SK-N-SH (cell line): ENCODE results near the gene MEX3A. TPM values are rescaled to one million over a fixed set of nuclear protein-coding genes. Genes with fewer than 3 reads are reported as not detected.

Experiments used
- CTCF ChIA-PET: fragments of 300-600, 350-600 bp; formaldehyde crosslinking; extraction: SDS; loops from one replicate; lab custom pipeline; 2021; lab: Yijun Ruan, JAX
- POLR2A ChIA-PET: fragments of 350-600 bp; sonication (Branson Sonifier 250); formaldehyde crosslinking; extraction: SDS; loops from one replicate; lab custom pipeline; 2020; ENCODE audit warnings: antibody characterized with exemption, inconsistent platforms; lab: Yijun Ruan, JAX
- DNase-seq: peaks from one replicate; pipeline ENCODE4 v3.0.0; 2012
- H2AFZ ChIP-seq: fragments of 200-600 bp; sonication (generic); 2 replicates; pipeline ENCODE4 v1.8.1; 2016; ENCODE audit warnings: antibody characterized with exemption, mild to moderate bottlenecking, low read depth
- H3F3A ChIP-seq: fragments of 200-600 bp; sonication (generic); replicated peaks from 2 replicates; pipeline ENCODE3; 2016; ENCODE audit warnings: antibody characterized with exemption, mild to moderate bottlenecking; ENCODE audit not compliant: insufficient read depth
- H3K27ac ChIP-seq, 2 experiments: fragments of 200-500 bp in 1 of 2; fragments of 200-600 bp in 1 of 2; sonication (Bioruptor generic) in 1 of 2; sonication (generic), shearing (Covaris generic) in 1 of 2; 2 replicates each; pipeline versions ENCODE4 v1.5.1 to v1.6.1; 2014 to 2016; ENCODE audit warnings: low read depth in 2 of 2, inconsistent platforms in 1 of 2, low read length in 1 of 2, mild to moderate bottlenecking in 1 of 2, mixed read lengths in 1 of 2
- H3K27me3 ChIP-seq: fragments of 200-600 bp; sonication (generic), shearing (Covaris generic); 2 replicates; pipeline ENCODE4 v1.6.1; 2016; ENCODE audit warnings: mixed run types; ENCODE audit not compliant: insufficient read depth
- H3K36me3 ChIP-seq, 2 experiments: fragments of 200-500 bp in 1 of 2; fragments of 200-600 bp in 1 of 2; sonication (Bioruptor generic) in 1 of 2; sonication (generic) in 1 of 2; replicated peaks in 1 of 2; 2 replicates each; pipeline versions ENCODE3 to v1.5.1; 2014 to 2016; ENCODE audit warnings: low read length in 1 of 2, mild to moderate bottlenecking in 1 of 2; ENCODE audit not compliant: insufficient read depth in 2 of 2, control insufficient read depth in 1 of 2
- H3K4me1 ChIP-seq, 2 experiments: fragments of 200-500 bp in 1 of 2; fragments of 200-600 bp in 1 of 2; sonication (Bioruptor generic) in 1 of 2; sonication (generic), shearing (Covaris generic) in 1 of 2; 2 replicates each; pipeline versions ENCODE4 v1.5.1 to v1.6.1; 2014 to 2016; ENCODE audit warnings: low read depth in 1 of 2, low read length in 1 of 2, mixed run types in 1 of 2; ENCODE audit not compliant: insufficient read depth in 2 of 2, control insufficient read depth in 1 of 2
- H3K4me2 ChIP-seq: fragments of 200-600 bp; sonication (generic), shearing (Covaris generic); 2 replicates; pipeline ENCODE4 v1.6.1; 2017; ENCODE audit warnings: mixed run types
- H3K4me3 ChIP-seq, 2 experiments: fragments of 200-500 bp in 1 of 2; fragments of 200-600 bp in 1 of 2; sonication (Bioruptor generic) in 1 of 2; sonication (generic), shearing (Covaris generic) in 1 of 2; 2 replicates each; pipeline versions ENCODE4 v1.5.1 to v1.8.1; 2014 to 2016; ENCODE audit warnings: low read depth in 2 of 2, inconsistent platforms in 1 of 2, low read length in 1 of 2, mild to moderate bottlenecking in 1 of 2, mixed read lengths in 1 of 2, moderate library complexity in 1 of 2
- H3K79me2 ChIP-seq: fragments of 200-600 bp; sonication (generic); 2 replicates; pipeline ENCODE4 v1.8.1; 2017; ENCODE audit warnings: mild to moderate bottlenecking; ENCODE audit not compliant: insufficient read depth
- H3K9ac ChIP-seq: fragments of 200-600 bp; sonication (generic); 2 replicates; pipeline ENCODE4 v1.6.1; 2017; ENCODE audit warnings: mixed run types
- H3K9me2 ChIP-seq: fragments of 200-600 bp; sonication (generic); 2 replicates; pipeline ENCODE4 v1.6.1; 2017; ENCODE audit warnings: mixed run types
- H3K9me3 ChIP-seq: fragments of 200-600 bp; sonication (generic); 2 replicates; pipeline ENCODE4 v1.6.1; 2017; ENCODE audit warnings: mixed run types, mild to moderate bottlenecking, moderate library complexity
- H4K20me1 ChIP-seq: fragments of 200-600 bp; sonication (generic); 2 replicates; pipeline ENCODE4 v1.6.1; 2017; ENCODE audit warnings: mild to moderate bottlenecking, mixed run types; ENCODE audit not compliant: insufficient read depth
- CHD2 ChIP-seq: fragments of 150-350 bp; IDR thresholded peaks from 2 replicates; pipeline ENCODE4 v1.6.1; 2018; ENCODE audit warnings: low read length; ENCODE audit not compliant: partially characterized antibody
- CTCF ChIP-seq: fragments of 200-600 bp; sonication (generic); IDR thresholded peaks from 2 replicates; pipeline ENCODE4 v1.6.1; 2017; ENCODE audit warnings: antibody characterized with exemption, mild to moderate bottlenecking, moderate library complexity
- ELF1 ChIP-seq: IDR thresholded peaks from 2 replicates; pipeline ENCODE4 v1.4.0; 2012
- EZH2phosphoT487 ChIP-seq: fragments of 200-600 bp; sonication (generic); IDR thresholded peaks from 2 replicates; pipeline ENCODE4 v1.6.1; 2017; ENCODE audit warnings: low read depth, mixed run types, mild to moderate bottlenecking, antibody characterized with exemption, moderate library complexity, borderline replicate concordance
- IRF3 ChIP-seq: fragments of 150-350 bp; IDR thresholded peaks from 2 replicates; pipeline ENCODE4 v1.6.1; 2016; ENCODE audit warnings: mild to moderate bottlenecking, low read depth, low read length
- MXI1 ChIP-seq: IDR thresholded peaks from 2 replicates; pipeline ENCODE4 v1.6.1; 2012; ENCODE audit warnings: mild to moderate bottlenecking, low read depth, low read length, improper control_type of control experiment
- RCOR1 ChIP-seq: fragments of 150-350 bp; IDR thresholded peaks from 2 replicates; pipeline ENCODE4 v1.6.1; 2017; ENCODE audit warnings: antibody characterized with exemption, low read length
- REST ChIP-seq: IDR thresholded peaks from 2 replicates; pipeline ENCODE4 v1.6.1; 2012; ENCODE audit warnings: mild to moderate bottlenecking, low read depth, low read length, moderate library complexity
- SMC3 ChIP-seq: IDR thresholded peaks from 2 replicates; pipeline ENCODE4 v1.6.1; 2012; ENCODE audit warnings: low read depth, low read length, improper control_type of control experiment
- TCF12 ChIP-seq: IDR thresholded peaks from 2 replicates; pipeline ENCODE4 v1.4.0; 2012
- USF1 ChIP-seq: IDR thresholded peaks from 2 replicates; pipeline ENCODE4 v1.4.0; 2012; ENCODE audit warnings: low read depth, borderline replicate concordance
- USF2 ChIP-seq: fragments of 150-350 bp; IDR thresholded peaks from 2 replicates; pipeline ENCODE4 v1.6.1; 2017; ENCODE audit warnings: antibody characterized with exemption, low read length, low read depth, borderline replicate concordance
- WGBS: methylation state at CpG from one replicate; pipeline ENCODE4 v1.1.6; 2017; ENCODE audit warnings: low lambda C conversion rate; 5-methylcytosine and 5-hydroxymethylcytosine counted together
- polyA plus RNA-seq, 3 experiments: library from polyadenylated mRNA; depleted of rRNA; stranded (reverse); fragments of >200 nt; gene quantifications; 2 replicates each; pipeline ENCODE4 v1.2.3, GENCODE V29; 2012

Gene MEX3A
- polyA plus RNA-seq, 1 of the 3 experiments (the other 2 are of a cell fraction), result 16.2 TPM

- TF ChIP-seq TCF12, result peak; percentile 73
- 0 out of 2 replicates have a peak, but pooled peaks have one; percentile 6 for TF ChIP-seq SMC3
- peak; percentile 33 for TF ChIP-seq CHD2
- no peak for TF ChIP-seq ELF1
- TF ChIP-seq MXI1, result no peak
- 0 out of 2 replicates have a peak, but pooled peaks have one; percentile 22 for TF ChIP-seq RCOR1
- TF ChIP-seq, all 33 proteins: peak for 4
- H4K20me1 ChIP-seq, result peaks cover 38% of the 10 kb centered on the region
- H2AFZ ChIP-seq, result no peak overlapping the region
- H3K27ac ChIP-seq, result peak overlapping the region; percentile 93 to 100
- peaks cover 47% of the 10 kb centered on the region for H3K79me2 ChIP-seq
- no peaks in the 10 kb centered on the region for H3K27me3 ChIP-seq
- H3K4me1 ChIP-seq, result peaks cover 19 to 38% of the 10 kb centered on the region in 2 experiments; a peak in 3 of 4 replicates
- H3K9ac ChIP-seq, result peak overlapping the region; percentile 100
- H3K36me3 ChIP-seq, result peaks cover 0 to 26% of the 10 kb centered on the region in 2 experiments
- H3F3A ChIP-seq, result peaks cover 42% of the 10 kb centered on the region
- POLR2A ChIA-PET, result interaction anchor here (0.9 to 2.3 kb wide), 7 partner anchors 9 to 793 kb away, joined by 3 to 8 read pairs (median 5); partner anchors contain the start of genes MEX3A and RUSC1
- CTCF ChIA-PET, result interaction anchor here (0.9 to 40.5 kb wide), 5 partner anchors 10 to 112 kb away, joined by 4 to 1559 read pairs (median 11); partner anchors contain the start of gene MEX3A
- no peaks in the 10 kb centered on the region for H3K9me3 ChIP-seq
- DNase-seq, result peak; percentile 50
- H3K4me3 ChIP-seq, result peak overlapping the region; percentile 74 to 94; a peak in 3 of 4 replicates
- H3K4me2 ChIP-seq, result peak overlapping the region; percentile 95
- 27% methylated on average over 4 of the region's 4 CpGs for WGBS
- no peaks in the 10 kb centered on the region for H3K9me2 ChIP-seq
Measured at GRCh38 chr1:156113282-156113950, 31.2 kb upstream of the MEX3A start.

GRCh38 chr1:156112276-156113137 is 30.2 kb upstream of the MEX3A start:
- WGBS, result 70% methylated on average over 8 of the region's 10 CpGs
- H3K79me2 ChIP-seq, result peaks cover 40% of the 10 kb centered on the region
- no peak for TF ChIP-seq ELF1
- no peak for TF ChIP-seq IRF3
- TF ChIP-seq REST, result no peak
- no peak for TF ChIP-seq EZH2phosphoT487
- TF ChIP-seq USF1, result no peak
- TF ChIP-seq RCOR1, result no peak
- TF ChIP-seq USF2, result no peak
- no peak for TF ChIP-seq CTCF
- no peak for TF ChIP-seq MXI1

More at GRCh38 chr1:156112276-156113137, 30.2 kb upstream of the MEX3A start:
- Histone ChIP-seq H3K27me3 (no peaks in the 10 kb centered on the region), H3K9me3 (no peaks in the 10 kb centered on the region), H3K27ac (peak overlapping the region; percentile 93 to 100; a peak in 3 of 4 replicates), H3K36me3 (peaks cover 0 to 17% of the 10 kb centered on the region in 2 experiments), H3K9ac (peak overlapping the region; percentile 24; the same call in 1 of the 2 replicates), H3K4me1 (peaks cover 16 to 31% of the 10 kb centered on the region in 2 experiments; a peak in 3 of 4 replicates), H3K4me2 (peak overlapping the region; percentile 95), H3F3A (peaks cover 42% of the 10 kb centered on the region), H2AFZ (no peak overlapping the region), H4K20me1 (peaks cover 29% of the 10 kb centered on the region), H3K9me2 (no peaks in the 10 kb centered on the region), H3K4me3 (no peak overlapping the region)
- ChIA-PET CTCF (interaction anchor here (0.9 to 40.5 kb wide), 6 partner anchors 11 to 113 kb away, joined by 4 to 1559 read pairs (median 10); partner anchors contain the start of gene MEX3A), POLR2A (interaction anchor here (2.0 to 2.3 kb wide), 2 partner anchors 8 to 10 kb away, joined by 6 to 8 read pairs; no protein-coding TSS in a partner anchor)
- no peak for DNase-seq
